ENCODE results near the gene TEX12. TPM values are rescaled to one million over a fixed set of nuclear protein-coding genes. Genes with fewer than 3 reads are reported as not detected.

The TEX12 gene
- total and polyA plus RNA-seq, 2 of the 8 experiments (the other 6 are each of a cell fraction or from before 2014, with no cell fraction given), result not detected

DNA sequence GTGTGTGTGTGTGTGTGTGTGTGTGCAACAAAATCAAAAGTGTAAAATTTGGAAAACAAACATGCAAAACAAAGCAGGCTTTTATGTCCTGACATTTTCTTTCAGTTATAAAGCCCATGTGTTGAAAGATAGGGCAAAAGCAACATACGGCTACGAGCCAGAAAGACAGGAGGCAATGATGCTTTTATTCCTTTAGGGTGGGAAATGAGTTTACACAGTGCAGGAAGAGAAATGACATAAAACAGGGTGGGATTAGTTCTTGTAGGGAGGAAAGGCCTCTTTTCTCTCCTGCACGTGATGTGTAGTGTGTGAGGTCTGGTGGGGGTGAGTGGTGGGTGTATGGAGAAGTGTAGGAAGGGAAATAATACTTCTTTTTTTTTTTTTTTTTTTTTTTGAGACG is 32.7 kb upstream of the TEX12 start:
- H3K79me1 ChIP-seq (ENCODE audit: low read depth, low read length), result no peaks in the 10 kb centered on the region
- no peaks in the 10 kb centered on the region for H3K4me1 ChIP-seq (replicated peaks in 1 of 4; ENCODE audit: control insufficient read depth in 3 of 4, insufficient read depth in 4 of 4, low read length in 3 of 4)
- H3K18ac ChIP-seq (ENCODE audit: extremely low read depth, low read length), result no peak overlapping the region
- no peaks in the 10 kb centered on the region for H4K20me1 ChIP-seq (replicated peaks in 1 of 2; ENCODE audit: control insufficient read depth in 1 of 2, insufficient read depth in 2 of 2, low read length in 2 of 2)
- H3K9ac ChIP-seq (replicated peaks in 1 of 4; ENCODE audit: extremely low read depth in 1 of 4, low read depth in 3 of 4, low read length in 3 of 4), result no peak overlapping the region
- H2BK20ac ChIP-seq (ENCODE audit: low read length), result no peak overlapping the region
- POLR2A ChIA-PET (ENCODE audit: partially characterized antibody), result no interaction called here
- no peak overlapping the region for H3K14ac ChIP-seq (ENCODE audit: insufficient read length)
- H2AFZ ChIP-seq (ENCODE audit: low read length), result no peak overlapping the region
- no peak overlapping the region for H2AK5ac ChIP-seq (ENCODE audit: low read depth, low read length)
- no peak overlapping the region for H3K56ac ChIP-seq (replicated peaks; ENCODE audit: insufficient read length, low read depth, low read length)
- no peak overlapping the region for H4K5ac ChIP-seq (ENCODE audit: insufficient read length, low read depth, low read length)
- H3K4me3 ChIP-seq (ENCODE audit: extremely low read depth in 1 of 4, insufficient read depth in 2 of 4, low read depth in 3 of 4, low read length in 4 of 4), result no peak overlapping the region
- FAIRE-seq (no peak), DNase-seq (ENCODE audit: low read depth in 1 of 2, low spot score in 2 of 2) (no peak)
- H2BK15ac ChIP-seq (ENCODE audit: low read length), result no peak overlapping the region
- CTCF ChIA-PET (ENCODE audit: partially characterized antibody), result interaction anchor here (1.8 kb wide), 1 partner anchor 12 kb away, joined by 3 read pairs; no protein-coding TSS in a partner anchor
- no peaks in the 10 kb centered on the region; the same call in 1 of the 2 replicates for H3K23me2 ChIP-seq (ENCODE audit: low read depth, low read length)
- no peaks in the 10 kb centered on the region for H3K9me3 ChIP-seq (ENCODE audit: insufficient read depth in 2 of 2, low read depth in 1 of 2, low read length in 1 of 2)
- H4K8ac ChIP-seq (ENCODE audit: extremely low read depth, insufficient read depth, low read length), result no peak overlapping the region
- no peak overlapping the region for H3K4ac ChIP-seq (replicated peaks; ENCODE audit: insufficient read length, low read depth, low read length)
- no peak overlapping the region for H3K23ac ChIP-seq (ENCODE audit: insufficient read length)
- no peak overlapping the region for H3K4me2 ChIP-seq (ENCODE audit: insufficient read depth in 1 of 2, low read depth in 2 of 2, low read length in 2 of 2)
- H4K91ac ChIP-seq (replicated peaks; ENCODE audit: insufficient read length, low read length), result no peak overlapping the region
- 95% methylated on average over 3 of the region's 4 CpGs; no CpG with 5 or more reads in 1 of the 2 experiments for WGBS, 2 experiments (ENCODE audit: extremely low coverage in 1 of 2, insufficient coverage in 1 of 2, insufficient read length in 1 of 2, insufficient replicate concordance in 2 of 2, low coverage in 1 of 2, low lambda C conversion rate in 2 of 2, missing lambda C conversion rate in 1 of 2)
- no peaks in the 10 kb centered on the region for H3K27me3 ChIP-seq (replicated peaks in 1 of 4; ENCODE audit: control insufficient read depth in 3 of 4, extremely low read depth in 1 of 4, insufficient read depth in 3 of 4, low read length in 3 of 4)
- H3K27ac ChIP-seq (ENCODE audit: low read depth, low read length), result no peak overlapping the region
- H3K79me2 ChIP-seq (ENCODE audit: control insufficient read depth in 1 of 2, insufficient read depth in 2 of 2, low read length in 2 of 2), result no peaks in the 10 kb centered on the region
- H3K36me3 ChIP-seq (ENCODE audit: control insufficient read depth in 2 of 4, insufficient read depth in 4 of 4, low read length in 3 of 4), result no peaks in the 10 kb centered on the region
- no peak overlapping the region for H2BK5ac ChIP-seq (ENCODE audit: low read depth, low read length)
- H2BK120ac ChIP-seq (replicated peaks; ENCODE audit: low read depth, low read length), result no peak overlapping the region
- no peak overlapping the region for H2BK12ac ChIP-seq (ENCODE audit: low read depth, low read length)
- TF ChIP-seq PHF8 (conservative IDR thresholded peaks at IDR 0.05; ENCODE audit: low read depth, low read length), result no peak
- no peak for TF ChIP-seq CTBP2 (IDR thresholded peaks at IDR 0.05; ENCODE audit: borderline replicate concordance, insufficient read depth, insufficient read length, low read length)
- no peak for TF ChIP-seq KDM1A (IDR thresholded peaks at IDR 0.05; ENCODE audit: borderline replicate concordance, low read length)
- TF ChIP-seq NANOG (IDR thresholded peaks at IDR 0.05; ENCODE audit: insufficient read depth, low read depth, low read length, poor library complexity, severe bottlenecking), result no peak
- no peak for TF ChIP-seq GABPA (IDR thresholded peaks at IDR 0.05; ENCODE audit: borderline replicate concordance, insufficient read depth, low read length)
- no peak for TF ChIP-seq FOSL1 (IDR thresholded peaks at IDR 0.05; ENCODE audit: insufficient read depth, low read depth, low read length)
